HepG2 (cell line): Measurements from ENCODE around the gene BMF. TPM values are rescaled to one million over a fixed set of nuclear protein-coding genes. Genes with fewer than 3 reads are reported as not detected.

Experiments used
- BCL6 ChIP-seq: IDR thresholded peaks from 2 replicates; pipeline ENCODE4 v1.6.1; 2016; ENCODE audit warnings: missing genetic modification reagents, missing compliant biosample characterization
- FOXP1 ChIP-seq, 2 experiments: fragments of 450-650 bp in 1 of 2; IDR thresholded peaks; 2 replicates each; pipeline ENCODE4 v1.6.1; 2017 to 2018; ENCODE audit warnings: antibody characterized with exemption in 1 of 2
- JDP2 ChIP-seq: sonication (generic); formaldehyde crosslinking; IDR thresholded peaks from 2 replicates; pipeline ENCODE4 v1.8.1; 2022; ENCODE audit warnings: missing genetic modification reagents, borderline replicate concordance
- KAT8 ChIP-seq: IDR thresholded peaks from 2 replicates; pipeline ENCODE4 v1.6.1; 2016; ENCODE audit warnings: missing genetic modification reagents, missing compliant biosample characterization
- POLR2AphosphoS5 ChIP-seq: IDR thresholded peaks from 2 replicates; pipeline ENCODE4 v1.6.1; 2012; ENCODE audit warnings: low read depth, low read length
- PRMT3 ChIP-seq: sonication (generic); formaldehyde crosslinking; IDR thresholded peaks from 2 replicates; pipeline ENCODE4 v1.8.1; 2022; ENCODE audit warnings: low read depth, mild to moderate bottlenecking, moderate library complexity, missing genetic modification reagents, borderline replicate concordance
- SKI ChIP-seq: fragments of 450-650 bp; IDR thresholded peaks from one replicate; pipeline ENCODE4 v1.6.1; 2018; ENCODE audit warnings: mild to moderate bottlenecking; ENCODE audit not compliant: partially characterized antibody
- SNRNP70 ChIP-seq: fragments of 200-400 bp; formaldehyde crosslinking; IDR thresholded peaks from 2 replicates; pipeline ENCODE4 v1.6.1; 2017; ENCODE audit warnings: mild to moderate bottlenecking, low read depth, low read length, moderate library complexity
- SRSF1 ChIP-seq: fragments of 200-400 bp; formaldehyde crosslinking; optimal IDR thresholded peaks from 2 replicates; pipeline ENCODE3; 2017; ENCODE audit warnings: mild to moderate bottlenecking, low read depth, low read length, moderate library complexity
- ZNF224 ChIP-seq: sonication (generic); formaldehyde crosslinking; IDR thresholded peaks from 2 replicates; pipeline ENCODE4 v1.5.0; 2020; ENCODE audit warnings: mild to moderate bottlenecking, missing genetic modification reagents
- ZNF230 ChIP-seq: sonication (generic); formaldehyde crosslinking; IDR thresholded peaks from 2 replicates; pipeline ENCODE4 v1.4.0; 2020; ENCODE audit warnings: mild to moderate bottlenecking, missing genetic modification reagents
- ZNF674 ChIP-seq: sonication (generic); formaldehyde crosslinking; IDR thresholded peaks from 2 replicates; pipeline ENCODE4 v1.5.0; 2020; ENCODE audit warnings: low read depth, mild to moderate bottlenecking, missing genetic modification reagents
- ZSCAN9 ChIP-seq: IDR thresholded peaks from 2 replicates; pipeline ENCODE4 v1.6.1; 2016; ENCODE audit warnings: borderline replicate concordance
- polyA plus RNA-seq, 8 experiments: library from polyadenylated mRNA; depleted of rRNA in 3 of 8; stranded (reverse) in 7 of 8; unstranded in 1 of 8; fragments of >200 nt; fragmentation: Illumina TruSeq in 4 of 8; extraction: Trizol in 4 of 8; gene quantifications; 2 replicates each; pipeline versions ENCODE4 v1.2.1 to v1.2.3, GENCODE V29; 2011 to 2016; ENCODE audit warnings: low read depth in 4 of 8, missing spikeins in 1 of 8, mixed read lengths in 1 of 8; ENCODE audit not compliant: insufficient read depth in 1 of 8
- total RNA-seq, 5 experiments: library from RNA; depleted of rRNA; stranded (reverse); fragments of >200 nt; fragmentation: Illumina TruSeq; extraction: Trizol; gene quantifications; 2 replicates each; pipeline ENCODE4 v1.2.3, GENCODE V29; 2016; ENCODE audit warnings: low read depth in 1 of 5
- TF ChIP-seq, protein P1 (sequence below): IDR thresholded peaks from 2 replicates; pipeline ENCODE4 v1.6.1; 2016; ENCODE audit warnings: low read depth, control low read depth
- TF ChIP-seq, protein P2 (sequence below): sonication (generic); formaldehyde crosslinking; IDR thresholded peaks from 2 replicates; pipeline ENCODE4; 2020; ENCODE audit warnings: missing genetic modification reagents, mild to moderate bottlenecking, borderline replicate concordance
- TF ChIP-seq, protein P3 (sequence below): IDR thresholded peaks from 2 replicates; pipeline ENCODE4 v1.6.1; 2016; ENCODE audit warnings: missing genetic modification reagents, missing compliant biosample characterization
- TF ChIP-seq, protein P4 (sequence below), 2 experiments: sonication (generic) in 1 of 2; formaldehyde crosslinking in 1 of 2; IDR thresholded peaks; 2 replicates each; pipeline versions ENCODE4 v1.4.0 to v1.6.1; 2018 to 2020; ENCODE audit warnings: missing genetic modification reagents in 2 of 2, borderline replicate concordance in 1 of 2, low read depth in 1 of 2, mild to moderate bottlenecking in 1 of 2, missing biosample characterization in 1 of 2
- TF ChIP-seq, protein P5 (sequence below): IDR thresholded peaks from 2 replicates; pipeline ENCODE4 v1.6.1; 2016; ENCODE audit warnings: mild to moderate bottlenecking
- TF ChIP-seq, protein P6 (sequence below): IDR thresholded peaks from 2 replicates; pipeline ENCODE4 v1.6.1; 2012; ENCODE audit warnings: low read depth, low read length, improper control_type of control experiment

The BMF gene
- total and polyA plus RNA-seq, 2 of the 13 experiments (the other 11 are each of a cell fraction or from before 2014, with no cell fraction given), result 8.7 to 15.9 TPM

DNA sequence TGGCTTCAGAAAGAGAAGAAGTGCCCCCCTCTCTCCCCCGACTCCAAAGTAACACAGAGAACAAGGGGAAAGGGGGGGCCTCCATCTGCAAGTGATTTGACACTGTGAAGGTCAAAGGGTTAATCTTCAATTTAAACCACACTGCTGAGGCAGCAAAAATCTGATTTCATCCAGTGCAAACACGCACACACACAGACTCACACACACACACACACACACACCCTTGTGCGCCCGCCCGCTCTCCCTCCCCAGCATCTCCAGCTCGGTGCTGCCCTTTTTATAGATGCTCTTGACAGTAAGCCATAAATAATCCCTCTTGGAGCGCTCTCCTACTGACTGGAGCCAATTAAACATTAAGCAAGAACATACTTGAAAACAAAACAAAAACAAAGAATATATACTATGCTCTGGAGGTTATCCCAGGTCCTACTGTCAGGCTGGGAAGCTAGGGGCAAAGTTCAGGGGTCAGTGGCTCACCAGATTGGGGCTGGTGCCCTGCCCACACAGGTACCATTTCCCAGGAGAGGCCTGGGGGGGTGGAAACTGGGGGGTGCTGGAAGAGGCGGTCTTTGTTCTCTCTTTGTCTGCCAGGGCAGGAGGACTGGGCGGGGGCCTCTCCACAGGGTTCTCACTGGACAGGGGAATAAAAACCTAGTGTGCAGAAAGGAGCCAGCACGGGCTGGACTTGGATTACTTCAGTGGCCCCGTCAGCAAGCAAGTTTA is 16.3 kb downstream of the BMF start (continued):
- TF ChIP-seq, protein P1, sequence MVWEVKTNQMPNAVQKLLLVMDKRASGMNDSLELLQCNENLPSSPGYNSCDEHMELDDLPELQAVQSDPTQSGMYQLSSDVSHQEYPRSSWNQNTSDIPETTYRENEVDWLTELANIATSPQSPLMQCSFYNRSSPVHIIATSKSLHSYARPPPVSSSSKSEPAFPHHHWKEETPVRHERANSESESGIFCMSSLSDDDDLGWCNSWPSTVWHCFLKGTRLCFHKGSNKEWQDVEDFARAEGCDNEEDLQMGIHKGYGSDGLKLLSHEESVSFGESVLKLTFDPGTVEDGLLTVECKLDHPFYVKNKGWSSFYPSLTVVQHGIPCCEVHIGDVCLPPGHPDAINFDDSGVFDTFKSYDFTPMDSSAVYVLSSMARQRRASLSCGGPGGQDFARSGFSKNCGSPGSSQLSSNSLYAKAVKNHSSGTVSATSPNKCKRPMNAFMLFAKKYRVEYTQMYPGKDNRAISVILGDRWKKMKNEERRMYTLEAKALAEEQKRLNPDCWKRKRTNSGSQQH (CRISPR knock-in tag), result no peak
- TF ChIP-seq, protein P2, sequence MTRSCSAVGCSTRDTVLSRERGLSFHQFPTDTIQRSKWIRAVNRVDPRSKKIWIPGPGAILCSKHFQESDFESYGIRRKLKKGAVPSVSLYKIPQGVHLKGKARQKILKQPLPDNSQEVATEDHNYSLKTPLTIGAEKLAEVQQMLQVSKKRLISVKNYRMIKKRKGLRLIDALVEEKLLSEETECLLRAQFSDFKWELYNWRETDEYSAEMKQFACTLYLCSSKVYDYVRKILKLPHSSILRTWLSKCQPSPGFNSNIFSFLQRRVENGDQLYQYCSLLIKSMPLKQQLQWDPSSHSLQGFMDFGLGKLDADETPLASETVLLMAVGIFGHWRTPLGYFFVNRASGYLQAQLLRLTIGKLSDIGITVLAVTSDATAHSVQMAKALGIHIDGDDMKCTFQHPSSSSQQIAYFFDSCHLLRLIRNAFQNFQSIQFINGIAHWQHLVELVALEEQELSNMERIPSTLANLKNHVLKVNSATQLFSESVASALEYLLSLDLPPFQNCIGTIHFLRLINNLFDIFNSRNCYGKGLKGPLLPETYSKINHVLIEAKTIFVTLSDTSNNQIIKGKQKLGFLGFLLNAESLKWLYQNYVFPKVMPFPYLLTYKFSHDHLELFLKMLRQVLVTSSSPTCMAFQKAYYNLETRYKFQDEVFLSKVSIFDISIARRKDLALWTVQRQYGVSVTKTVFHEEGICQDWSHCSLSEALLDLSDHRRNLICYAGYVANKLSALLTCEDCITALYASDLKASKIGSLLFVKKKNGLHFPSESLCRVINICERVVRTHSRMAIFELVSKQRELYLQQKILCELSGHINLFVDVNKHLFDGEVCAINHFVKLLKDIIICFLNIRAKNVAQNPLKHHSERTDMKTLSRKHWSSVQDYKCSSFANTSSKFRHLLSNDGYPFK, result 0 out of 2 replicates have a peak, but pooled peaks have one; percentile 8
- no peak for TF ChIP-seq SNRNP70
- TF ChIP-seq, protein P3, sequence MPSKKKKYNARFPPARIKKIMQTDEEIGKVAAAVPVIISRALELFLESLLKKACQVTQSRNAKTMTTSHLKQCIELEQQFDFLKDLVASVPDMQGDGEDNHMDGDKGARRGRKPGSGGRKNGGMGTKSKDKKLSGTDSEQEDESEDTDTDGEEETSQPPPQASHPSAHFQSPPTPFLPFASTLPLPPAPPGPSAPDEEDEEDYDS, result no peak
- no peak for TF ChIP-seq JDP2 (CRISPR knock-in tag)
- peak; percentile 56; the same call in 1 of the 2 replicates for TF ChIP-seq ZNF230
- TF ChIP-seq ZNF674 (CRISPR knock-in tag), result no peak
- TF ChIP-seq BCL6 (CRISPR knock-in tag), result peak; percentile 39; the same call in 1 of the 2 replicates
- no peak for TF ChIP-seq KAT8 (CRISPR knock-in tag)
- no peak for TF ChIP-seq PRMT3 (CRISPR knock-in tag)
- no peak for TF ChIP-seq ZSCAN9 (CRISPR knock-in tag)
- no peak for TF ChIP-seq FOXP1 (IDR thresholded peaks at IDR 0.05)
- peak; percentile 56 for TF ChIP-seq FOXP1 (CRISPR knock-in tag; IDR thresholded peaks at IDR 0.05)
- TF ChIP-seq POLR2AphosphoS5, result 0 out of 2 replicates have a peak, but pooled peaks have one; percentile 31
- TF ChIP-seq, protein P4, sequence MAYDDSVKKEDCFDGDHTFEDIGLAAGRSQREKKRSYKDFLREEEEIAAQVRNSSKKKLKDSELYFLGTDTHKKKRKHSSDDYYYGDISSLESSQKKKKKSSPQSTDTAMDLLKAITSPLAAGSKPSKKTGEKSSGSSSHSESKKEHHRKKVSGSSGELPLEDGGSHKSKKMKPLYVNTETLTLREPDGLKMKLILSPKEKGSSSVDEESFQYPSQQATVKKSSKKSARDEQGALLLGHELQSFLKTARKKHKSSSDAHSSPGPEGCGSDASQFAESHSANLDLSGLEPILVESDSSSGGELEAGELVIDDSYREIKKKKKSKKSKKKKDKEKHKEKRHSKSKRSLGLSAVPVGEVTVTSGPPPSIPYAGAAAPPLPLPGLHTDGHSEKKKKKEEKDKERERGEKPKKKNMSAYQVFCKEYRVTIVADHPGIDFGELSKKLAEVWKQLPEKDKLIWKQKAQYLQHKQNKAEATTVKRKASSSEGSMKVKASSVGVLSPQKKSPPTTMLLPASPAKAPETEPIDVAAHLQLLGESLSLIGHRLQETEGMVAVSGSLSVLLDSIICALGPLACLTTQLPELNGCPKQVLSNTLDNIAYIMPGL (CRISPR knock-in tag; IDR thresholded peaks at IDR 0.05; ENCODE audit: borderline replicate concordance in 1 of 2, low read depth in 1 of 2), result peak in 1 of 2 experiments; percentile 60; a peak in 2 of 4 replicates
- TF ChIP-seq, protein P5, sequence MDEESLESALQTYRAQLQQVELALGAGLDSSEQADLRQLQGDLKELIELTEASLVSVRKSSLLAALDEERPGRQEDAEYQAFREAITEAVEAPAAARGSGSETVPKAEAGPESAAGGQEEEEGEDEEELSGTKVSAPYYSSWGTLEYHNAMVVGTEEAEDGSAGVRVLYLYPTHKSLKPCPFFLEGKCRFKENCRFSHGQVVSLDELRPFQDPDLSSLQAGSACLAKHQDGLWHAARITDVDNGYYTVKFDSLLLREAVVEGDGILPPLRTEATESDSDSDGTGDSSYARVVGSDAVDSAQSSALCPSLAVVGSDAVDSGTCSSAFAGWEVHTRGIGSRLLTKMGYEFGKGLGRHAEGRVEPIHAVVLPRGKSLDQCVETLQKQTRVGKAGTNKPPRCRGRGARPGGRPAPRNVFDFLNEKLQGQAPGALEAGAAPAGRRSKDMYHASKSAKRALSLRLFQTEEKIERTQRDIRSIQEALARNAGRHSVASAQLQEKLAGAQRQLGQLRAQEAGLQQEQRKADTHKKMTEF (CRISPR knock-in tag), result peak; percentile 53; the same call in 1 of the 2 replicates
- TF ChIP-seq SRSF1, result peak; percentile 97
- TF ChIP-seq ZNF224 (CRISPR knock-in tag), result no peak; the same call in 1 of the 2 replicates
- TF ChIP-seq SKI, result peak; percentile 57
- TF ChIP-seq, protein P6, sequence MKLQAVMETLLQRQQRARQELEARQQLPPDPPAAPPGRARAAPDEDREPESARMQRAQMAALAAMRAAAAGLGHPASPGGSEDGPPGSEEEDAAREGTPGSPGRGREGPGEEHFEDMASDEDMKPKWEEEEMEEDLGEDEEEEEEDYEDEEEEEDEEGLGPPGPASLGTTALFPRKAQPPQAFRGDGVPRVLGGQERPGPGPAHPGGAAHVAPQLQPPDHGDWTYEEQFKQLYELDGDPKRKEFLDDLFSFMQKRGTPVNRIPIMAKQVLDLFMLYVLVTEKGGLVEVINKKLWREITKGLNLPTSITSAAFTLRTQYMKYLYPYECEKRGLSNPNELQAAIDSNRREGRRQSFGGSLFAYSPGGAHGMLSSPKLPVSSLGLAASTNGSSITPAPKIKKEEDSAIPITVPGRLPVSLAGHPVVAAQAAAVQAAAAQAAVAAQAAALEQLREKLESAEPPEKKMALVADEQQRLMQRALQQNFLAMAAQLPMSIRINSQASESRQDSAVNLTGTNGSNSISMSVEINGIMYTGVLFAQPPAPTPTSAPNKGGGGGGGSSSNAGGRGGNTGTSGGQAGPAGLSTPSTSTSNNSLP, result peak; percentile 77; the same call in 1 of the 2 replicates
